ENCODE results near the gene ANKAR.
A peak's percentile ranks its signal among the peaks of the same experiment; 100 is the strongest.

Gene ANKAR

GRCh38 chr2:189698020-189698887 lies 23.8 kb downstream of the ANKAR start:
- no peaks in the 10 kb centered on the region for H4K20me1 ChIP-seq (ENCODE audit: insufficient read depth, low read length, poor library complexity, severe bottlenecking)
- H3K9me3 ChIP-seq (ENCODE audit: insufficient read depth, low read depth, low read length), result no peaks in the 10 kb centered on the region
- H3K9me2 ChIP-seq (replicated peaks; ENCODE audit: low read depth, low read length), result no peaks in the 10 kb centered on the region
- H2AFZ ChIP-seq (ENCODE audit: low read length), result peak overlapping the region; percentile 69
- no peak for TF ChIP-seq EZH2phosphoT487 (IDR thresholded peaks at IDR 0.05; ENCODE audit: borderline replicate concordance)
- TF ChIP-seq, protein P1, sequence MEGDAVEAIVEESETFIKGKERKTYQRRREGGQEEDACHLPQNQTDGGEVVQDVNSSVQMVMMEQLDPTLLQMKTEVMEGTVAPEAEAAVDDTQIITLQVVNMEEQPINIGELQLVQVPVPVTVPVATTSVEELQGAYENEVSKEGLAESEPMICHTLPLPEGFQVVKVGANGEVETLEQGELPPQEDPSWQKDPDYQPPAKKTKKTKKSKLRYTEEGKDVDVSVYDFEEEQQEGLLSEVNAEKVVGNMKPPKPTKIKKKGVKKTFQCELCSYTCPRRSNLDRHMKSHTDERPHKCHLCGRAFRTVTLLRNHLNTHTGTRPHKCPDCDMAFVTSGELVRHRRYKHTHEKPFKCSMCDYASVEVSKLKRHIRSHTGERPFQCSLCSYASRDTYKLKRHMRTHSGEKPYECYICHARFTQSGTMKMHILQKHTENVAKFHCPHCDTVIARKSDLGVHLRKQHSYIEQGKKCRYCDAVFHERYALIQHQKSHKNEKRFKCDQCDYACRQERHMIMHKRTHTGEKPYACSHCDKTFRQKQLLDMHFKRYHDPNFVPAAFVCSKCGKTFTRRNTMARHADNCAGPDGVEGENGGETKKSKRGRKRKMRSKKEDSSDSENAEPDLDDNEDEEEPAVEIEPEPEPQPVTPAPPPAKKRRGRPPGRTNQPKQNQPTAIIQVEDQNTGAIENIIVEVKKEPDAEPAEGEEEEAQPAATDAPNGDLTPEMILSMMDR (conservative IDR thresholded peaks at IDR 0.05; ENCODE audit: low read length), result peak; percentile 63
- no peak overlapping the region for H3K4me3 ChIP-seq (ENCODE audit: low read length, poor library complexity, severe bottlenecking)
- peak overlapping the region; percentile 9 for H3K9ac ChIP-seq (ENCODE audit: low read depth, low read length, poor library complexity, severe bottlenecking)
- H3K4me1 ChIP-seq (ENCODE audit: insufficient read depth, low read length, poor library complexity, severe bottlenecking), result no peaks in the 10 kb centered on the region
- no peaks in the 10 kb centered on the region for H3K27me3 ChIP-seq (ENCODE audit: insufficient read depth, low read length, poor library complexity, severe bottlenecking)
- no peak overlapping the region for H3K4me2 ChIP-seq (ENCODE audit: low read depth, low read length, poor library complexity, severe bottlenecking)
- H3K36me3 ChIP-seq (ENCODE audit: insufficient read depth, low read length), result no peaks in the 10 kb centered on the region
- H3F3A ChIP-seq (ENCODE audit: low read depth), result no peaks in the 10 kb centered on the region
- no peaks in the 10 kb centered on the region for H3K79me2 ChIP-seq (ENCODE audit: insufficient read depth, low read length)

- no peaks in the 10 kb centered on the region for H3F3A ChIP-seq (ENCODE audit: low read depth)
- no peak overlapping the region for H3K4me2 ChIP-seq (ENCODE audit: low read depth, low read length, poor library complexity, severe bottlenecking)
- H3K4me3 ChIP-seq (ENCODE audit: low read length, poor library complexity, severe bottlenecking), result no peak overlapping the region
- H4K20me1 ChIP-seq (ENCODE audit: insufficient read depth, low read length, poor library complexity, severe bottlenecking), result no peaks in the 10 kb centered on the region
- H3K9ac ChIP-seq (ENCODE audit: low read depth, low read length, poor library complexity, severe bottlenecking), result no peak overlapping the region
- H3K4me1 ChIP-seq (ENCODE audit: insufficient read depth, low read length, poor library complexity, severe bottlenecking), result no peaks in the 10 kb centered on the region
- no peaks in the 10 kb centered on the region for H3K36me3 ChIP-seq (ENCODE audit: insufficient read depth, low read length)
- no peaks in the 10 kb centered on the region for H3K9me3 ChIP-seq (ENCODE audit: insufficient read depth, low read depth, low read length)
- no peaks in the 10 kb centered on the region for H3K79me2 ChIP-seq (ENCODE audit: insufficient read depth, low read length)
- H3K27me3 ChIP-seq (ENCODE audit: insufficient read depth, low read length, poor library complexity, severe bottlenecking), result no peaks in the 10 kb centered on the region
- H3K9me2 ChIP-seq (replicated peaks; ENCODE audit: low read depth, low read length), result no peaks in the 10 kb centered on the region
- H2AFZ ChIP-seq (ENCODE audit: low read length), result no peak overlapping the region
- TF ChIP-seq, protein P1 (conservative IDR thresholded peaks at IDR 0.05; ENCODE audit: low read length), result no peak
- TF ChIP-seq EZH2phosphoT487 (IDR thresholded peaks at IDR 0.05; ENCODE audit: borderline replicate concordance), result no peak
Measured at GRCh38 chr2:189700681-189701080, 26.2 kb downstream of the ANKAR start.

DNA sequence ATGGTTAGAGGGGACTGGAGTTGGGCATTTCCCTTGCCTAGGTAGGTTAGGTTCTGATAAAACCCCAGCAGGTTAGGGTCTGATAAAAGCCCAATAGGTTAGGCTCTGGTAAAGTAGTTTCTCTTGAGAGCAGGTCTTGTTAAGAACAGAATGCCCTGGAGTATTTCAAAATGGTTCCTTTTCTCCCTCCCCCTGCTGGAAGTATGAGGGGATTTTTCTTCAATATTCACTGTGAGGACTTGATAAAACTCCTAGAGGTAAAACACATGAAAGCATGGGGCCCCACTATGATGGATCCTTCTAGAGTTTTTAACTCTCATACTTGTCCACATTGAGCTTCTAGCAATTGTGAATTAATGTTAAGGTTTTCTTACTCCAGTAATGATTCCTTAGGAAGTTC lies 27.6 kb downstream of the ANKAR start:
- Histone ChIP-seq H3K4me2 (ENCODE audit: low read depth, low read length, poor library complexity, severe bottlenecking) (no peak overlapping the region), H2AFZ (ENCODE audit: low read length) (peak overlapping the region; percentile 62), H3K4me3 (ENCODE audit: low read length, poor library complexity, severe bottlenecking) (no peak overlapping the region), H4K20me1 (ENCODE audit: insufficient read depth, low read length, poor library complexity, severe bottlenecking) (no peaks in the 10 kb centered on the region), H3K79me2 (ENCODE audit: insufficient read depth, low read length) (no peaks in the 10 kb centered on the region), H3F3A (ENCODE audit: low read depth) (no peaks in the 10 kb centered on the region), H3K9me2 (replicated peaks; ENCODE audit: low read depth, low read length) (no peaks in the 10 kb centered on the region), H3K9ac (ENCODE audit: low read depth, low read length, poor library complexity, severe bottlenecking) (no peak overlapping the region), H3K27me3 (ENCODE audit: insufficient read depth, low read length, poor library complexity, severe bottlenecking) (no peaks in the 10 kb centered on the region), H3K9me3 (ENCODE audit: insufficient read depth, low read depth, low read length) (no peaks in the 10 kb centered on the region), H3K4me1 (ENCODE audit: insufficient read depth, low read length, poor library complexity, severe bottlenecking) (no peaks in the 10 kb centered on the region), H3K36me3 (ENCODE audit: insufficient read depth, low read length) (no peaks in the 10 kb centered on the region)
- TF ChIP-seq EZH2phosphoT487 (IDR thresholded peaks at IDR 0.05; ENCODE audit: borderline replicate concordance), result no peak
- TF ChIP-seq, protein P1 (conservative IDR thresholded peaks at IDR 0.05; ENCODE audit: low read length), result peak; percentile 43; the same call in 1 of the 2 replicates
